HG02678 (cell line): ENCODE measurements around the gene USP20.

Experiments used
- ATAC-seq: cut with Tn5 transposase; IDR thresholded peaks from one replicate; pipeline ENCODE4 v1.9.1; 2021; ENCODE audit warnings: mild to moderate bottlenecking, moderate library complexity; ENCODE audit not compliant: unreplicated experiment

The USP20 gene

GRCh38 chr9:129823542-129823934, 11.7 kb upstream of the USP20 start:
- no peak for ATAC-seq

- ATAC-seq: peak; percentile 90
These were observed 11.2 kb upstream of the USP20 start, which contains the start of gene TOR1A for GRCh38 chr9:129823935-129824601. Gene TOR1A (minus strand): TSS chr9:129824136. CDS start chr9:129824085, 51 bp downstream.

GRCh38 chr9:129826344-129826743, 8.9 kb upstream of the USP20 start:
- ATAC-seq: no peak

GRCh38 chr9:129826759-129827158, 8.5 kb upstream of the USP20 start:
- ATAC-seq: no peak

GRCh38 chr9:129828051-129828450, 7.2 kb upstream of the USP20 start:
- ATAC-seq: no peak

GRCh38 chr9:129828969-129829368, 6.3 kb upstream of the USP20 start:
- no peak for ATAC-seq

- no peak for ATAC-seq
These were observed 2.3 kb upstream of the USP20 start for GRCh38 chr9:129832982-129833381.

- peak; percentile 11 for ATAC-seq
These were observed 650 bp upstream of the USP20 start for GRCh38 chr9:129834489-129835127.

GRCh38 chr9:129835860-129836223, 584 bp downstream of the USP20 start:
- ATAC-seq: no peak

- ATAC-seq: no peak
These were observed 1.2 kb downstream of the USP20 start for GRCh38 chr9:129836311-129837007.

GRCh38 chr9:129838707-129839259, 3.5 kb downstream of the USP20 start:
- no peak for ATAC-seq

GRCh38 chr9:129839324-129840023, 4.2 kb downstream of the USP20 start:
- no peak for ATAC-seq

- ATAC-seq: no peak
These were observed 4.8 kb downstream of the USP20 start for GRCh38 chr9:129840034-129840433.

- no peak for ATAC-seq
These were observed 5.8 kb downstream of the USP20 start for GRCh38 chr9:129841071-129841470.

GRCh38 chr9:129845373-129845772, 10.1 kb downstream of the USP20 start:
- ATAC-seq: no peak

- ATAC-seq: no peak
These were observed 13.6 kb downstream of the USP20 start for GRCh38 chr9:129848712-129849441.

- ATAC-seq: no peak
These were observed 14.6 kb downstream of the USP20 start for GRCh38 chr9:129849901-129850300.

- ATAC-seq: no peak
These were observed 15.7 kb downstream of the USP20 start for GRCh38 chr9:129850821-129851550.

- ATAC-seq: no peak
These were observed 16.6 kb downstream of the USP20 start for GRCh38 chr9:129851821-129852220.

GRCh38 chr9:129852579-129852978, 17.3 kb downstream of the USP20 start:
- ATAC-seq: no peak
